CD4-positive, alpha-beta T cell (primary cell): Measurements from ENCODE around the gene HNRNPA1. TPM values are rescaled to one million over a fixed set of nuclear protein-coding genes. Genes with fewer than 3 reads are reported as not detected.

Source experiments
- ATAC-seq: fragments of 200-7000 bp; cut with Tn5 transposase; one replicate; pipeline ENCODE4 v1.10.0; 2022; ENCODE audit warnings: mild to moderate bottlenecking; ENCODE audit not compliant: poor library complexity
- CTCF ChIA-PET: fragments of 350-600 bp; sonication (Branson Sonifier 250); formaldehyde crosslinking; loops from one replicate; lab custom pipeline; 2021; ENCODE audit warnings: antibody characterized with exemption, inconsistent platforms; lab: Charles Lee
- POLR2A ChIA-PET: fragments of 350-600 bp; sonication (Branson Sonifier 250); formaldehyde crosslinking; loops from one replicate; lab custom pipeline; 2021; ENCODE audit warnings: antibody characterized with exemption, inconsistent platforms; lab: Charles Lee
- DNase-seq, 14 experiments: peaks; one replicate each; pipeline ENCODE4 v3.0.0-alpha.2; 2013 to 2020; ENCODE audit warnings: mixed read lengths in 2 of 14
- H3K27ac ChIP-seq, 2 donors: one replicate each; pipeline versions ENCODE4 v1.5.1 to v1.7.0; 2013; ENCODE audit warnings: low read length in 2 of 2, low read depth in 1 of 2, mild to moderate bottlenecking in 1 of 2
- H3K27me3 ChIP-seq, 2 experiments: 1 replicate in 1 of 2; 2 replicates in 1 of 2; pipeline versions ENCODE4 v1.6.1 to v1.7.0; 2013; ENCODE audit warnings: low read length in 2 of 2, control low read depth in 1 of 2, mild to moderate bottlenecking in 1 of 2, moderate library complexity in 1 of 2; ENCODE audit not compliant: insufficient read depth in 2 of 2, control insufficient read depth in 1 of 2
- H3K36me3 ChIP-seq: one replicate; pipeline ENCODE4 v1.6.1; 2013; ENCODE audit warnings: low read length, control low read depth; ENCODE audit not compliant: insufficient read depth
- H3K4me1 ChIP-seq: one replicate; pipeline ENCODE4 v1.6.1; 2013; ENCODE audit warnings: low read length, control low read depth; ENCODE audit not compliant: insufficient read depth
- H3K4me3 ChIP-seq: one replicate; pipeline ENCODE4 v1.5.1; 2013; ENCODE audit warnings: mild to moderate bottlenecking, low read length, moderate library complexity
- H3K9me3 ChIP-seq, 2 experiments: 1 replicate in 1 of 2; 2 replicates in 1 of 2; pipeline versions ENCODE4 v1.6.1 to v1.7.0; 2013; ENCODE audit warnings: low read length in 2 of 2, mild to moderate bottlenecking in 2 of 2, control low read depth in 1 of 2, moderate library complexity in 1 of 2; ENCODE audit not compliant: control insufficient read depth in 1 of 2, insufficient read depth in 1 of 2
- H3K27ac Mint-ChIP-seq: one replicate; pipeline ENCODE4 v1.8.0; 2020; ENCODE audit warnings: mixed read lengths
- H3K27me3 Mint-ChIP-seq: one replicate; pipeline ENCODE4 v1.8.0; 2021; ENCODE audit warnings: mixed read lengths
- H3K36me3 Mint-ChIP-seq: one replicate; pipeline ENCODE4 v1.8.0; 2021; ENCODE audit warnings: low read depth, mixed read lengths
- H3K4me1 Mint-ChIP-seq: one replicate; pipeline ENCODE4 v1.8.0; 2021; ENCODE audit warnings: low read depth, mixed read lengths
- H3K4me3 Mint-ChIP-seq: one replicate; pipeline ENCODE4 v1.8.0; 2020; ENCODE audit warnings: mild to moderate bottlenecking, mixed read lengths
- H3K9me3 Mint-ChIP-seq: one replicate; pipeline ENCODE4 v1.8.0; 2020; ENCODE audit warnings: mixed read lengths
- CTCF ChIP-seq: fragments of 200-600 bp; IDR thresholded peaks from one replicate; pipeline ENCODE4 v1.8.0; 2022; ENCODE audit warnings: antibody characterized with exemption, mild to moderate bottlenecking
- intact Hi-C, 2 experiments: fragments of 100-400 bp; cut with DNase I in 1 of 2; cut with micrococcal nuclease in 1 of 2; formaldehyde crosslinking; loops; one replicate each; pipeline versions ENCODE4 v1.15.1 to v1.9.0; 2023 to 2025; cut with DNase I, micrococcal nuclease
- total RNA-seq, 174 experiments: library from RNA in 2 of 174; stranded (reverse) in 2 of 174; gene quantifications; one replicate each; pipeline ENCODE4 v1.2.3 and lab custom pipeline; 2021 to 2026

Gene HNRNPA1
- total RNA-seq, 2 experiments from 2014 or later, result 1,969 to 1,994 TPM

GRCh38 chr12:54301428-54302048 is 21.0 kb downstream of the HNRNPA1 start:
- peaks cover 61% of the 10 kb centered on the region for H3K27me3 Mint-ChIP-seq
- peaks cover 27 to 39% of the 10 kb centered on the region in 2 experiments for H3K27me3 ChIP-seq
- no peaks in the 10 kb centered on the region for H3K36me3 Mint-ChIP-seq
- ATAC-seq (no peak), DNase-seq (no peak)
- ChIA-PET POLR2A (interaction anchor here (1.4 kb wide), 1 partner anchor 9 kb away, joined by 5 read pairs; no protein-coding TSS in a partner anchor), CTCF (interaction anchor here (1.4 kb wide), 1 partner anchor 34 kb away, joined by 3 read pairs; no protein-coding TSS in a partner anchor)
- H3K9me3 Mint-ChIP-seq, result no peaks in the 10 kb centered on the region
- H3K4me3 Mint-ChIP-seq, result no peak overlapping the region
- H3K4me1 Mint-ChIP-seq, result peaks cover 26% of the 10 kb centered on the region
- TF ChIP-seq CTCF, result no peak
- H3K27ac Mint-ChIP-seq, result no peak overlapping the region
- peaks cover 0 to 12% of the 10 kb centered on the region in 2 experiments for H3K9me3 ChIP-seq
- H3K27ac ChIP-seq, result no peak overlapping the region
- no peaks in the 10 kb centered on the region for H3K36me3 ChIP-seq
- H3K4me3 ChIP-seq, result no peak overlapping the region
- peaks cover 35% of the 10 kb centered on the region for H3K4me1 ChIP-seq
- intact Hi-C loops, result no loop called here

- H3K9me3 ChIP-seq, result peaks cover 0 to 12% of the 10 kb centered on the region in 2 experiments
- Mint-ChIP-seq H3K9me3 (no peaks in the 10 kb centered on the region), H3K27me3 (peaks cover 71% of the 10 kb centered on the region), H3K27ac (no peak overlapping the region), H3K4me3 (no peak overlapping the region), H3K4me1 (peaks cover 24% of the 10 kb centered on the region), H3K36me3 (no peaks in the 10 kb centered on the region)
- intact Hi-C loops, result no loop called here
- no peak overlapping the region for H3K27ac ChIP-seq
- no peak overlapping the region for H3K4me3 ChIP-seq
- peaks cover 35% of the 10 kb centered on the region for H3K4me1 ChIP-seq
- no peak for ATAC-seq
- H3K36me3 ChIP-seq, result no peaks in the 10 kb centered on the region
- ChIA-PET CTCF (no interaction called here), POLR2A (interaction anchor here (0.6 kb wide), 1 partner anchor 103 kb away, joined by 3 read pairs; no protein-coding TSS in a partner anchor)
- TF ChIP-seq CTCF, result no peak
- no peak for DNase-seq
- H3K27me3 ChIP-seq, result peaks cover 27 to 39% of the 10 kb centered on the region in 2 experiments
Observed at GRCh38 chr12:54303640-54304039, 23.1 kb downstream of the HNRNPA1 start.

- ChIA-PET CTCF (no interaction called here), POLR2A (interaction anchor here (0.6 kb wide), 1 partner anchor 104 kb away, joined by 3 read pairs; no protein-coding TSS in a partner anchor)
- H3K9me3 Mint-ChIP-seq, result no peaks in the 10 kb centered on the region
- no peak overlapping the region for H3K4me3 Mint-ChIP-seq
- H3K27me3 ChIP-seq, result peaks cover 24 to 38% of the 10 kb centered on the region in 2 experiments
- peaks cover 0 to 12% of the 10 kb centered on the region in 2 experiments for H3K9me3 ChIP-seq
- H3K27ac ChIP-seq, result no peak overlapping the region
- H3K36me3 Mint-ChIP-seq, result no peaks in the 10 kb centered on the region
- TF ChIP-seq CTCF, result no peak
- peaks cover 35% of the 10 kb centered on the region for H3K4me1 ChIP-seq
- peaks cover 66% of the 10 kb centered on the region for H3K27me3 Mint-ChIP-seq
- ATAC-seq (peak; percentile 37), DNase-seq (peak in 4 of 14 experiments; percentile 10 to 59 (median 54))
- H3K4me3 ChIP-seq, result no peak overlapping the region
- no peaks in the 10 kb centered on the region for H3K36me3 ChIP-seq
- intact Hi-C loops, result no loop called here
- peaks cover 24% of the 10 kb centered on the region for H3K4me1 Mint-ChIP-seq
- H3K27ac Mint-ChIP-seq, result no peak overlapping the region
Observed at GRCh38 chr12:54304187-54304810, 23.8 kb downstream of the HNRNPA1 start.
